Measurements from ENCODE around the gene PXDC1.

DNA sequence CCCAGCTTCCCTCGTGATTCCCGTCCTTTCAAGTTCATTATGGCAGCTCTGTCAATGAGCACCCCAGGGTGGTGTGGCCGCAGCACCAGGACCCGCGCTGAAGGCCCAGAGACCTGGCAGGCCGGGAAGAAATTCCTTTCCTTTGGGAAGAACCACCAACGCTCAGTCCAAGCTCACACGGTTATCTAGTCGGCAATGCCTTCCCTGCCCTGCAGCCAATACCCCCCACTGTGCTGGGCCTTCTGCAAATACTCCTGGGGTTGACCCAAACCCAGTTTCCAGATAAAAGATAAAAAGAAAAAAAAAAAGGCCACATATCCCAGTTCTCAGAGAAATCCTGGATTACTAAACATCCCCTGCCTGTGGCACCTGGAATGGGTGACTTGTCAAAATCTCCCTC, 28.7 kb downstream of the PXDC1 start:
- TF ChIP-seq, protein P1, sequence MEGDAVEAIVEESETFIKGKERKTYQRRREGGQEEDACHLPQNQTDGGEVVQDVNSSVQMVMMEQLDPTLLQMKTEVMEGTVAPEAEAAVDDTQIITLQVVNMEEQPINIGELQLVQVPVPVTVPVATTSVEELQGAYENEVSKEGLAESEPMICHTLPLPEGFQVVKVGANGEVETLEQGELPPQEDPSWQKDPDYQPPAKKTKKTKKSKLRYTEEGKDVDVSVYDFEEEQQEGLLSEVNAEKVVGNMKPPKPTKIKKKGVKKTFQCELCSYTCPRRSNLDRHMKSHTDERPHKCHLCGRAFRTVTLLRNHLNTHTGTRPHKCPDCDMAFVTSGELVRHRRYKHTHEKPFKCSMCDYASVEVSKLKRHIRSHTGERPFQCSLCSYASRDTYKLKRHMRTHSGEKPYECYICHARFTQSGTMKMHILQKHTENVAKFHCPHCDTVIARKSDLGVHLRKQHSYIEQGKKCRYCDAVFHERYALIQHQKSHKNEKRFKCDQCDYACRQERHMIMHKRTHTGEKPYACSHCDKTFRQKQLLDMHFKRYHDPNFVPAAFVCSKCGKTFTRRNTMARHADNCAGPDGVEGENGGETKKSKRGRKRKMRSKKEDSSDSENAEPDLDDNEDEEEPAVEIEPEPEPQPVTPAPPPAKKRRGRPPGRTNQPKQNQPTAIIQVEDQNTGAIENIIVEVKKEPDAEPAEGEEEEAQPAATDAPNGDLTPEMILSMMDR (IDR thresholded peaks at IDR 0.05 in 4 of 5, conservative IDR thresholded peaks at IDR 0.05 in 1 of 5), result no peak
- TF ChIP-seq POLR2A (IDR thresholded peaks at IDR 0.05), result no peak

Measured in gastrocnemius medialis (tissue), 4 donors.